Immature natural killer cell (primary cell): ENCODE measurements around the gene HLA-DMB. TPM values are rescaled to one million over a fixed set of nuclear protein-coding genes. Genes with fewer than 3 reads are reported as not detected.

Experiments used
- DNase-seq, 3 donors: peaks; one replicate each; pipeline ENCODE4 v3.0.0; 2022; ENCODE audit warnings: mixed read lengths in 1 of 3
- H3K27ac Mint-ChIP-seq, 6 donors: one replicate each; pipeline ENCODE4 v1.8.0; 2020; ENCODE audit warnings: mixed read lengths in 6 of 6, mild to moderate bottlenecking in 5 of 6, inconsistent platforms in 4 of 6, moderate library complexity in 3 of 6
- H3K27me3 Mint-ChIP-seq, 3 donors: one replicate each; pipeline ENCODE4 v1.8.0; 2020 to 2021; ENCODE audit warnings: low read depth in 3 of 3, mild to moderate bottlenecking in 3 of 3, mixed read lengths in 3 of 3, moderate library complexity in 3 of 3, inconsistent platforms in 1 of 3
- H3K36me3 Mint-ChIP-seq, 3 donors: one replicate each; pipeline ENCODE4 v1.8.0; 2020; ENCODE audit warnings: mixed read lengths in 3 of 3, inconsistent platforms in 2 of 3, mild to moderate bottlenecking in 2 of 3
- H3K4me1 Mint-ChIP-seq, 2 donors: one replicate each; pipeline ENCODE4 v1.8.0; 2020; ENCODE audit warnings: inconsistent platforms in 2 of 2, mild to moderate bottlenecking in 2 of 2, mixed read lengths in 2 of 2, moderate library complexity in 1 of 2
- H3K4me3 Mint-ChIP-seq, 5 donors: one replicate each; pipeline ENCODE4 v1.8.0; 2020; ENCODE audit warnings: mild to moderate bottlenecking in 5 of 5, mixed read lengths in 5 of 5, inconsistent platforms in 3 of 5, moderate library complexity in 3 of 5
- H3K9me3 Mint-ChIP-seq, 6 donors: one replicate each; pipeline ENCODE4 v1.8.0; 2020; ENCODE audit warnings: mild to moderate bottlenecking in 6 of 6, mixed read lengths in 6 of 6, inconsistent platforms in 4 of 6, moderate library complexity in 3 of 6
- polyA plus RNA-seq, 3 donors: library from polyadenylated mRNA; unstranded; fragments of 300-500 nt; fragmentation: Illumina TruSeq; gene quantifications; one replicate each; pipeline ENCODE4 v1.2.3, GENCODE V29; 2021

Gene HLA-DMB
- polyA plus RNA-seq, 3 donors from 2014 or later: 38.3 to 104 (median 89.1) TPM

- Mint-ChIP-seq H3K36me3 (peaks cover 15 to 24% (median 22%) of the 10 kb centered on the region in 3 donors), H3K4me1 (peaks cover 40 to 50% of the 10 kb centered on the region in 2 donors), H3K9me3 (no peaks in the 10 kb centered on the region), H3K27ac (peak overlapping the region in 1 of 6 donors; percentile 38), H3K27me3 (peaks cover 0 to 2% (median 0%) of the 10 kb centered on the region in 3 donors), H3K4me3 (no peak overlapping the region)
- no peak for DNase-seq
Measured at GRCh38 chr6:32938494-32938893, 2.3 kb downstream of the HLA-DMB start.

GRCh38 chr6:32937230-32937633, 3.6 kb downstream of the HLA-DMB start:
- Mint-ChIP-seq H3K4me3 (no peak overlapping the region), H3K27me3 (peaks cover 0 to 2% (median 0%) of the 10 kb centered on the region in 3 donors), H3K36me3 (peaks cover 15 to 24% (median 22%) of the 10 kb centered on the region in 3 donors), H3K4me1 (peaks cover 30 to 41% of the 10 kb centered on the region in 2 donors), H3K9me3 (no peaks in the 10 kb centered on the region), H3K27ac (no peak overlapping the region)
- DNase-seq: no peak

- DNase-seq: no peak
- Mint-ChIP-seq H3K27ac (peak overlapping the region in 1 of 6 donors; percentile 54), H3K27me3 (peaks cover 0 to 2% (median 0%) of the 10 kb centered on the region in 3 donors), H3K36me3 (peaks cover 15 to 24% (median 22%) of the 10 kb centered on the region in 3 donors), H3K4me3 (no peak overlapping the region), H3K4me1 (peaks cover 23 to 33% of the 10 kb centered on the region in 2 donors), H3K9me3 (no peaks in the 10 kb centered on the region)
Measured at GRCh38 chr6:32936239-32937152, 4.3 kb downstream of the HLA-DMB start.

- H3K27ac Mint-ChIP-seq: peak overlapping the region in 2 of 6 donors; percentile 17 to 54
Measured at GRCh38 chr6:32935551-32936238, 5.1 kb downstream of the HLA-DMB start.

GRCh38 chr6:32933661-32934085, 7.2 kb downstream of the HLA-DMB start:
- H3K4me3 Mint-ChIP-seq: no peak overlapping the region
- peak overlapping the region in 2 of 6 donors; percentile 2 to 6 for H3K27ac Mint-ChIP-seq
- peak; percentile 64 to 71 (median 70) for DNase-seq
- peaks cover 5 to 9% of the 10 kb centered on the region in 2 donors for H3K4me1 Mint-ChIP-seq
- peaks cover 15 to 24% (median 22%) of the 10 kb centered on the region in 3 donors for H3K36me3 Mint-ChIP-seq
- H3K27me3 Mint-ChIP-seq: peaks cover 0 to 2% (median 0%) of the 10 kb centered on the region in 3 donors
- no peaks in the 10 kb centered on the region for H3K9me3 Mint-ChIP-seq

More at GRCh38 chr6:32935551-32936238, 5.1 kb downstream of the HLA-DMB start:
- Mint-ChIP-seq H3K4me3 (no peak overlapping the region), H3K4me1 (peaks cover 15 to 25% of the 10 kb centered on the region in 2 donors), H3K9me3 (no peaks in the 10 kb centered on the region), H3K27me3 (peaks cover 0 to 2% (median 0%) of the 10 kb centered on the region in 3 donors), H3K36me3 (peaks cover 15 to 24% (median 22%) of the 10 kb centered on the region in 3 donors)
- DNase-seq: no peak

GRCh38 chr6:32932132-32932868, 8.5 kb downstream of the HLA-DMB start:
- Mint-ChIP-seq H3K4me1 (peaks cover 5 to 9% of the 10 kb centered on the region in 2 donors), H3K27me3 (peaks cover 0 to 3% (median 0%) of the 10 kb centered on the region in 3 donors), H3K4me3 (no peak overlapping the region), H3K9me3 (no peaks in the 10 kb centered on the region), H3K27ac (peak overlapping the region in 1 of 6 donors; percentile 86), H3K36me3 (peaks cover 9 to 15% (median 13%) of the 10 kb centered on the region in 3 donors)
- no peak for DNase-seq

GRCh38 chr6:32931211-32931610, 9.6 kb downstream of the HLA-DMB start:
- H3K4me3 Mint-ChIP-seq: no peak overlapping the region
- peaks cover 0 to 6% (median 5%) of the 10 kb centered on the region in 3 donors for H3K27me3 Mint-ChIP-seq
- no peak for DNase-seq
- peaks cover 3 to 6% (median 4%) of the 10 kb centered on the region in 3 donors for H3K36me3 Mint-ChIP-seq
- H3K4me1 Mint-ChIP-seq: peaks cover 5 to 9% of the 10 kb centered on the region in 2 donors
- H3K27ac Mint-ChIP-seq: peak overlapping the region in 1 of 6 donors; percentile 20
- H3K9me3 Mint-ChIP-seq: no peaks in the 10 kb centered on the region

- H3K4me3 Mint-ChIP-seq: no peak overlapping the region
- peaks cover 3 to 5% (median 4%) of the 10 kb centered on the region in 3 donors for H3K27me3 Mint-ChIP-seq
- H3K27ac Mint-ChIP-seq: no peak overlapping the region
- H3K36me3 Mint-ChIP-seq: no peaks in the 10 kb centered on the region
- H3K9me3 Mint-ChIP-seq: no peaks in the 10 kb centered on the region
- no peak for DNase-seq
- no peaks in the 10 kb centered on the region for H3K4me1 Mint-ChIP-seq
Measured at GRCh38 chr6:32922083-32922482, 18.7 kb downstream of the HLA-DMB start.

GRCh38 chr6:32920715-32921114, 20.1 kb downstream of the HLA-DMB start:
- Mint-ChIP-seq H3K4me1 (no peaks in the 10 kb centered on the region), H3K27me3 (peaks cover 0 to 4% (median 3%) of the 10 kb centered on the region in 3 donors), H3K36me3 (no peaks in the 10 kb centered on the region), H3K4me3 (no peak overlapping the region), H3K9me3 (no peaks in the 10 kb centered on the region), H3K27ac (no peak overlapping the region)
- DNase-seq: no peak

GRCh38 chr6:32912951-32913350, 27.9 kb downstream of the HLA-DMB start:
- DNase-seq: no peak
- Mint-ChIP-seq H3K27ac (no peak overlapping the region), H3K9me3 (no peaks in the 10 kb centered on the region), H3K36me3 (no peaks in the 10 kb centered on the region), H3K27me3 (no peaks in the 10 kb centered on the region), H3K4me3 (no peak overlapping the region), H3K4me1 (no peaks in the 10 kb centered on the region)

GRCh38 chr6:32908897-32909296, 31.9 kb downstream of the HLA-DMB start:
- H3K27me3 Mint-ChIP-seq: no peaks in the 10 kb centered on the region
- no peaks in the 10 kb centered on the region for H3K36me3 Mint-ChIP-seq
- H3K4me3 Mint-ChIP-seq: no peak overlapping the region
- no peaks in the 10 kb centered on the region for H3K9me3 Mint-ChIP-seq
- H3K4me1 Mint-ChIP-seq: no peaks in the 10 kb centered on the region
- no peak overlapping the region for H3K27ac Mint-ChIP-seq
- DNase-seq: no peak

- H3K27me3 Mint-ChIP-seq: no peaks in the 10 kb centered on the region
- DNase-seq: no peak
- H3K36me3 Mint-ChIP-seq: peaks cover 0 to 3% (median 0%) of the 10 kb centered on the region in 3 donors
- H3K4me3 Mint-ChIP-seq: no peak overlapping the region
- H3K9me3 Mint-ChIP-seq: no peaks in the 10 kb centered on the region
- H3K27ac Mint-ChIP-seq: no peak overlapping the region
- H3K4me1 Mint-ChIP-seq: no peaks in the 10 kb centered on the region
Measured at GRCh38 chr6:32906539-32906938, 34.3 kb downstream of the HLA-DMB start.

GRCh38 chr6:32905078-32905477, 35.8 kb downstream of the HLA-DMB start:
- no peak for DNase-seq
- Mint-ChIP-seq H3K9me3 (no peaks in the 10 kb centered on the region), H3K27ac (no peak overlapping the region), H3K4me3 (no peak overlapping the region), H3K27me3 (no peaks in the 10 kb centered on the region), H3K4me1 (no peaks in the 10 kb centered on the region), H3K36me3 (peaks cover 0 to 8% (median 0%) of the 10 kb centered on the region in 3 donors)
